ENCODE data around the gene ERVW-1.
"Not testable (repeated sequence)": the region's sequence is repeated elsewhere in the genome, so short reads cannot be mapped to it uniquely, and the experiment has no call there.

Gene ERVW-1

GRCh38 chr7:92447345-92448204, 30.2 kb downstream of the ERVW-1 start, which contains the start of gene GATAD1:
Gene GATAD1, plus strand, starts transcription at chr7:92447482. Its CDS starts 248 bp downstream, at chr7:92447730.
- Histone ChIP-seq H3K9me3 (ENCODE audit: control insufficient read depth, low read length) (no peaks in the 10 kb centered on the region), H3K36me3 (ENCODE audit: control insufficient read depth, insufficient read depth, low read length) (peaks cover 34% of the 10 kb centered on the region), H3K4me1 (ENCODE audit: control insufficient read depth, insufficient read depth, low read length, poor library complexity, severe bottlenecking) (no peaks in the 10 kb centered on the region), H3K27ac (ENCODE audit: low read depth, low read length, severe bottlenecking) (peak within 1 kb of the TSS; percentile 74), H3K4me3 (ENCODE audit: extremely low read depth, insufficient read depth, low read length, poor library complexity, severe bottlenecking) (peak within 1 kb of the TSS; percentile 86)
- 0% methylated on average over 55 to 72 of the region's 87 CpGs for WGBS, 2 experiments (ENCODE audit: insufficient coverage in 2 of 2)

- H3K4me1 ChIP-seq (ENCODE audit: control insufficient read depth, insufficient read depth, low read length, poor library complexity, severe bottlenecking), result no peaks in the 10 kb centered on the region
- 40 to 44% methylated on average over 13 to 16 of the region's 21 CpGs for WGBS, 2 experiments (ENCODE audit: insufficient coverage in 2 of 2)
- H3K27ac ChIP-seq (ENCODE audit: low read depth, low read length, severe bottlenecking), result no peak overlapping the region
- peak overlapping the region; percentile 86 for H3K4me3 ChIP-seq (ENCODE audit: extremely low read depth, insufficient read depth, low read length, poor library complexity, severe bottlenecking)
- no peaks in the 10 kb centered on the region for H3K9me3 ChIP-seq (ENCODE audit: control insufficient read depth, low read length)
- peaks cover 28% of the 10 kb centered on the region for H3K36me3 ChIP-seq (ENCODE audit: control insufficient read depth, insufficient read depth, low read length)
Measured at GRCh38 chr7:92446869-92447344, 30.8 kb downstream of the ERVW-1 start.

GRCh38 chr7:92442720-92443119, 35.0 kb downstream of the ERVW-1 start:
- WGBS, 2 experiments (ENCODE audit: insufficient coverage in 2 of 2), result 92 to 100% methylated on average over 1 to 2 of the region's 2 CpGs
- H3K27ac ChIP-seq (ENCODE audit: low read depth, low read length, severe bottlenecking); H3K36me3 ChIP-seq (ENCODE audit: control insufficient read depth, insufficient read depth, low read length); H3K4me1 ChIP-seq (ENCODE audit: control insufficient read depth, insufficient read depth, low read length, poor library complexity, severe bottlenecking); H3K4me3 ChIP-seq (ENCODE audit: extremely low read depth, insufficient read depth, low read length, poor library complexity, severe bottlenecking); H3K9me3 ChIP-seq (ENCODE audit: control insufficient read depth, low read length): not testable (repeated sequence)

- no peaks in the 10 kb centered on the region for H3K4me1 ChIP-seq (ENCODE audit: control insufficient read depth, insufficient read depth, low read length, poor library complexity, severe bottlenecking)
- no peaks in the 10 kb centered on the region for H3K9me3 ChIP-seq (ENCODE audit: control insufficient read depth, low read length)
- H3K4me3 ChIP-seq (ENCODE audit: extremely low read depth, insufficient read depth, low read length, poor library complexity, severe bottlenecking), result no peak overlapping the region
- 86 to 92% methylated on average over 4 to 5 of the region's 6 CpGs for WGBS, 2 experiments (ENCODE audit: insufficient coverage in 2 of 2)
- H3K36me3 ChIP-seq (ENCODE audit: control insufficient read depth, insufficient read depth, low read length), result no peaks in the 10 kb centered on the region
- H3K27ac ChIP-seq (ENCODE audit: low read depth, low read length, severe bottlenecking), result no peak overlapping the region
Measured at GRCh38 chr7:92437956-92438491, 39.7 kb downstream of the ERVW-1 start.

- WGBS, 2 experiments (ENCODE audit: insufficient coverage in 2 of 2), result 69 to 94% methylated on average over 2 to 6 of the region's 7 CpGs
- Histone ChIP-seq H3K36me3 (ENCODE audit: control insufficient read depth, insufficient read depth, low read length) (no peaks in the 10 kb centered on the region), H3K4me1 (ENCODE audit: control insufficient read depth, insufficient read depth, low read length, poor library complexity, severe bottlenecking) (no peaks in the 10 kb centered on the region), H3K4me3 (ENCODE audit: extremely low read depth, insufficient read depth, low read length, poor library complexity, severe bottlenecking) (no peak overlapping the region), H3K27ac (ENCODE audit: low read depth, low read length, severe bottlenecking) (no peak overlapping the region), H3K9me3 (ENCODE audit: control insufficient read depth, low read length) (no peaks in the 10 kb centered on the region)
Measured at GRCh38 chr7:92436612-92437445, 40.9 kb downstream of the ERVW-1 start.

GRCh38 chr7:92435542-92435941, 42.2 kb downstream of the ERVW-1 start:
- Histone ChIP-seq H3K4me3 (ENCODE audit: extremely low read depth, insufficient read depth, low read length, poor library complexity, severe bottlenecking) (no peak overlapping the region), H3K36me3 (ENCODE audit: control insufficient read depth, insufficient read depth, low read length) (no peaks in the 10 kb centered on the region), H3K4me1 (ENCODE audit: control insufficient read depth, insufficient read depth, low read length, poor library complexity, severe bottlenecking) (no peaks in the 10 kb centered on the region), H3K27ac (ENCODE audit: low read depth, low read length, severe bottlenecking) (no peak overlapping the region), H3K9me3 (ENCODE audit: control insufficient read depth, low read length) (no peaks in the 10 kb centered on the region)
- no CpG with 5 or more reads among the region's 2 CpGs for WGBS, 2 experiments (ENCODE audit: insufficient coverage in 2 of 2)

GRCh38 chr7:92433019-92433418, 44.7 kb downstream of the ERVW-1 start:
- H3K36me3 ChIP-seq (ENCODE audit: control insufficient read depth, insufficient read depth, low read length), result no peaks in the 10 kb centered on the region
- no peaks in the 10 kb centered on the region for H3K4me1 ChIP-seq (ENCODE audit: control insufficient read depth, insufficient read depth, low read length, poor library complexity, severe bottlenecking)
- H3K9me3 ChIP-seq (ENCODE audit: control insufficient read depth, low read length), result no peaks in the 10 kb centered on the region
- H3K4me3 ChIP-seq (ENCODE audit: extremely low read depth, insufficient read depth, low read length, poor library complexity, severe bottlenecking), result no peak overlapping the region
- H3K27ac ChIP-seq (ENCODE audit: low read depth, low read length, severe bottlenecking), result no peak overlapping the region
- 91 to 97% methylated on average over 7 of the region's 8 CpGs for WGBS, 2 experiments (ENCODE audit: insufficient coverage in 2 of 2)

- H3K36me3 ChIP-seq (ENCODE audit: control insufficient read depth, insufficient read depth, low read length), result no peaks in the 10 kb centered on the region
- H3K27ac ChIP-seq (ENCODE audit: low read depth, low read length, severe bottlenecking), result no peak overlapping the region
- H3K4me1 ChIP-seq (ENCODE audit: control insufficient read depth, insufficient read depth, low read length, poor library complexity, severe bottlenecking), result no peaks in the 10 kb centered on the region
- 90 to 93% methylated on average over 2 of the region's 3 CpGs for WGBS, 2 experiments (ENCODE audit: insufficient coverage in 2 of 2)
- H3K4me3 ChIP-seq (ENCODE audit: extremely low read depth, insufficient read depth, low read length, poor library complexity, severe bottlenecking), result no peak overlapping the region
- H3K9me3 ChIP-seq (ENCODE audit: control insufficient read depth, low read length), result no peaks in the 10 kb centered on the region
Measured at GRCh38 chr7:92432299-92432946, 45.3 kb downstream of the ERVW-1 start.

GRCh38 chr7:92427193-92427592, 50.6 kb downstream of the ERVW-1 start:
- H3K9me3 ChIP-seq (ENCODE audit: control insufficient read depth, low read length), result no peaks in the 10 kb centered on the region
- H3K36me3 ChIP-seq (ENCODE audit: control insufficient read depth, insufficient read depth, low read length), result no peaks in the 10 kb centered on the region
- H3K4me1 ChIP-seq (ENCODE audit: control insufficient read depth, insufficient read depth, low read length, poor library complexity, severe bottlenecking), result no peaks in the 10 kb centered on the region
- WGBS, 2 experiments (ENCODE audit: insufficient coverage in 2 of 2), result 92 to 100% methylated on average over 3 of the region's 3 CpGs
- H3K27ac ChIP-seq (ENCODE audit: low read depth, low read length, severe bottlenecking), result no peak overlapping the region
- no peak overlapping the region for H3K4me3 ChIP-seq (ENCODE audit: extremely low read depth, insufficient read depth, low read length, poor library complexity, severe bottlenecking)

- Histone ChIP-seq H3K36me3 (ENCODE audit: control insufficient read depth, insufficient read depth, low read length) (no peaks in the 10 kb centered on the region), H3K9me3 (ENCODE audit: control insufficient read depth, low read length) (no peaks in the 10 kb centered on the region), H3K4me1 (ENCODE audit: control insufficient read depth, insufficient read depth, low read length, poor library complexity, severe bottlenecking) (no peaks in the 10 kb centered on the region), H3K27ac (ENCODE audit: low read depth, low read length, severe bottlenecking) (no peak overlapping the region), H3K4me3 (ENCODE audit: extremely low read depth, insufficient read depth, low read length, poor library complexity, severe bottlenecking) (no peak overlapping the region)
- 82 to 89% methylated on average over 19 of the region's 20 CpGs for WGBS, 2 experiments (ENCODE audit: insufficient coverage in 2 of 2)
Measured at GRCh38 chr7:92425311-92425947, 52.3 kb downstream of the ERVW-1 start.
